C4-2B (cell line): Measurements from ENCODE around the gene SND1.

ENCODE experiments used
- H3K27ac ChIP-seq: fragments of 450-650 bp; 2 replicates; pipeline ENCODE4 v1.5.1; 2017
- ZFX ChIP-seq: fragments of 450-650 bp; IDR thresholded peaks from 2 replicates; pipeline ENCODE4 v1.6.1; 2017
- TF ChIP-seq, protein P1 (sequence below): fragments of 450-650 bp; conservative IDR thresholded peaks from 2 replicates; pipeline ENCODE4 v1.5.1; 2017; ENCODE audit warnings: mild to moderate bottlenecking

Gene SND1

DNA sequence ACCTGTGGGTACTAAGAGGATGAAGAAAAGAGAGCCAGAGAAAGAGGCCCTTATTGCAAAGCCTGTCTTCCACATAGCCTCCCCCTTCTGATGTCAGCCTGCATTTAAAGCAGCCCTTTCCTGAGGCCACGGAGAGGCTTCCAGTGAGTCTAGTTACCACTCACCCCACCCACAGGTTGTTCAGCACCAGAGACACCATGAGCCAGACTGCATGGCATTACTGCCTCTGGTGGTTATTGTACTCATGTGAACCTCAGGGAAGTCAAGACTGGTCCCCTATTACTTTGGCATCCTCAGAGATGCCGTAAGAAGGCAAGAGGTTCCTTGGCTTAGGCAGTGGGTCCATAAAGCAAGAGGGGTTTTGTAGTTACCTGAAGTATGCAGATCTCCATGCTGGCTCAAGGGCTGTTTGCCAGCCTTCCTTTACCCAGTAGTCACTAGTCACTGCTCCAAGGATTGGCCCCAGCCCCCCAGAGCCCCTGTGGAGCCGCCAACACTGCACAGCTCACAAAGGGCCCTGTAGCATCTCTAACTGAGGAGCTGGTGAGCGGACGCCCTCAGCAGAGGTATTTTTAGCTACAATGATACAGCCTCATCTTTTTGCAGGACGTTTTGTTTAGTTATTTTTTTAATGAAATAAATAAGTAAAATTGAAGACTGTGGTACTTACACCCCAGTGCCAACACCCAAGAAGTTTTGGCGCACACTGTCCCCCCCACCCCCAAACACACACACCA, 358.6 kb downstream of the SND1 start:
- H3K27ac ChIP-seq: no peak overlapping the region
- TF ChIP-seq, protein P1, sequence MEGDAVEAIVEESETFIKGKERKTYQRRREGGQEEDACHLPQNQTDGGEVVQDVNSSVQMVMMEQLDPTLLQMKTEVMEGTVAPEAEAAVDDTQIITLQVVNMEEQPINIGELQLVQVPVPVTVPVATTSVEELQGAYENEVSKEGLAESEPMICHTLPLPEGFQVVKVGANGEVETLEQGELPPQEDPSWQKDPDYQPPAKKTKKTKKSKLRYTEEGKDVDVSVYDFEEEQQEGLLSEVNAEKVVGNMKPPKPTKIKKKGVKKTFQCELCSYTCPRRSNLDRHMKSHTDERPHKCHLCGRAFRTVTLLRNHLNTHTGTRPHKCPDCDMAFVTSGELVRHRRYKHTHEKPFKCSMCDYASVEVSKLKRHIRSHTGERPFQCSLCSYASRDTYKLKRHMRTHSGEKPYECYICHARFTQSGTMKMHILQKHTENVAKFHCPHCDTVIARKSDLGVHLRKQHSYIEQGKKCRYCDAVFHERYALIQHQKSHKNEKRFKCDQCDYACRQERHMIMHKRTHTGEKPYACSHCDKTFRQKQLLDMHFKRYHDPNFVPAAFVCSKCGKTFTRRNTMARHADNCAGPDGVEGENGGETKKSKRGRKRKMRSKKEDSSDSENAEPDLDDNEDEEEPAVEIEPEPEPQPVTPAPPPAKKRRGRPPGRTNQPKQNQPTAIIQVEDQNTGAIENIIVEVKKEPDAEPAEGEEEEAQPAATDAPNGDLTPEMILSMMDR: no peak
- TF ChIP-seq ZFX: no peak

DNA sequence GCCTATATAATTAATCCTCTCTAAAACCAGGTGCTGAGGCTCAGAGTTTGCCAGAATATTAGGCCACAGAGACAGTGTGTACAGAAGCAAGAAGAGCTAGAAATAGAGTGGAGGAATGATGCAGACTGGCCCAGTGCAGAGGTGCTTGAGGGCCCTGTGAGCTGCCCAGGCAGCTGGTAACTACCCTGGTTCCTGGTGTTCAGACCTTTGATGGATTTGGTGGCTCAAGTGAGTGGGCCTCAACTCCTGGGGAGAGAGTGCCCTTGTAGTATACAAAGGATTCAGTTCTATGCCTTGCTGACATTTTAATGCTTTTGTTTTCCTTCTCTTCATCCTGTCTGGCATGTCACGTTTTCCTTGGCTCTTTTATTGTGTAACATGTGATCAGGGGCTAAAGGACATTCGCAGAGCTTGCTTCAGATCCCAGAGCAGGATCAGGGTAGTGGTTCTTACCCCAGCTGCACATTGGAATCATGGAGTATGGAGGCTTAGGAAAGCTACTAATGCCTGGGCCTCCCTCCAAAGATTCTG, 359.2 kb downstream of the SND1 start:
- TF ChIP-seq, protein P1: no peak
- no peak for TF ChIP-seq ZFX
- H3K27ac ChIP-seq: no peak overlapping the region

DNA sequence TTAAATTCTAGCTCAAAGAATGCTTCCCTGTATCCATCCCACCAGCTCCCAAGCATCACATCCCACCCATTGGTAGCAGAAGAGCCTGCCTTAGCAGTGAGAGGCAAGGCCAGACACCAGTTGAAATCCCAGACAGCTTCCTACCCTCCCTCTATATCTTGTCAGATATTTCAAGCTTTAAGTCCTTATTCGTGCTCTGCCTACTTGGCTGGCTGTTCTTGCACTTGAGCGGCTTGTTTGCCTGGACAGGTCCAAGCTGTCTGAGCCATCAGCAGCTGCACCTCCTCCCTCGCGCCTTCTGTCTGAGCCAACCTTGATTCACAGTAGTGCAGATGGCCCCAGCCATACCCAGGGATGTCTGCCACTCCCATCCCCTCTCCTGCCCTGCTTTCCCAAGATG, 362.8 kb downstream of the SND1 start:
- no peak overlapping the region for H3K27ac ChIP-seq
- TF ChIP-seq ZFX: no peak
- TF ChIP-seq, protein P1: no peak

DNA sequence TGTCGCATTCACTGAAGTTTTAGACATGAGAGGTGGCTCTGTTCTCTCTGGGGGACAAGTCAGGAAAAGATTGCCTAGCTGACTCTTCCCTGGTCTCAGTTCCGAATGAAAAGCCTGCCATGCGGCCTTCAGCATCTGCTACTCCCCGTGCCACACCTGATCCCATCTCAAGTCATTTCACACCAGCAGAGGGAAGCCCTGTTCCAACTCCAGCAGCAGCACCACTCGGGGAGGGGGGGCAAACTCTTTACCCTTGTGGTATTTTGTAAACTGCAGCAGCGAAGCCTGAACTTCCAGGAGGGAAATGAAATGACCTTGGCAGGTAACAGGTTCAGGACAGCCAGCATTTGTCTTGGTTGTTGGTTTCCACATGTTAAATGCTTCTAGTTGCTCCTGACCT, 365.5 kb downstream of the SND1 start:
- no peak overlapping the region for H3K27ac ChIP-seq
- TF ChIP-seq, protein P1: no peak
- no peak for TF ChIP-seq ZFX

DNA sequence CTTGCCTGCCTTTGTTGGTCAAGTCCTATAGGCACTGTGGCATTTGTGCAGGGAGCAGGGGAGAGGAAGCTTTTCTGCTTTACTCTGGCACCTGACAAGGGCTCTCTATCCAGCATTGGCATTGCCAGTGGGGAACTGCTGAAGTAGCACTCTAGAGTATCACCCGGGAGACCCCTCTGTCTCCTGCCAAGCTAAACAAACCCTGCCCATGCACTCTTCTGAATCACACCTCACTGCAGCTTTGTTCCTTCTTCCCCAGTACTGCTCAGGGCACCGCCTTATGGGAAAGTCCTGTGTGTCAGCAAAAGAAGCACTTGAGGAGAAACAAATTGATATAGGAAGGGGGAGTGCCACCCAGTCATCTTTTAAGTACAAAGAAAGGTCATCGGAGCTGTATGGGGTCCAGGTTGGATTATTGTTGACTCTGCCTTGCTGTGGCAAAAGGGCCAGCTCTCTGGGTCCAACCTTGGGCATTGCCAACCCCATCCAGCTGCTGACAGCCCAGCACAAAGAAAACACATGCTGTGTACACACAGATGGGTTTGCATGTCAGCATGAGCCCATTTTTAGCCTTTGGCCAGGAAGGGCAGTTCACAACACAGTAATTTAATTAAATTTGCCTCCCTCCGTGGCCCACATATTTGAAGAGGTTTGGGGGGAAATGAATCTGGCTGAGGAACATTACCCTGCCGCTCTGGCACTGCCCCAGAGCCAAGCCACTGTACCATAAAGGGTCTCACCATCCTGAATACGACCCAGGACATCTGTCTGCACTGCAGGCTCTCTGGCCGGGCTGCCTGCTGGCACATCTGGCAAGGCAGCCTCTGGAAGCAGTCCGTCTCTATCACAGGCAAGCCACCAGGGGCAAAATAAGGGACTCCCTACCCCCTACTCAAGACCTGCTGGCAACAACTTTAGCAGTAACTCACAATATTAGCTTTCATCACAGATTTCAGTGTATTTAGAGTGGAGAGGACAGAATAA, 366.2 kb downstream of the SND1 start:
- H3K27ac ChIP-seq: no peak overlapping the region
- TF ChIP-seq, protein P1: no peak

DNA sequence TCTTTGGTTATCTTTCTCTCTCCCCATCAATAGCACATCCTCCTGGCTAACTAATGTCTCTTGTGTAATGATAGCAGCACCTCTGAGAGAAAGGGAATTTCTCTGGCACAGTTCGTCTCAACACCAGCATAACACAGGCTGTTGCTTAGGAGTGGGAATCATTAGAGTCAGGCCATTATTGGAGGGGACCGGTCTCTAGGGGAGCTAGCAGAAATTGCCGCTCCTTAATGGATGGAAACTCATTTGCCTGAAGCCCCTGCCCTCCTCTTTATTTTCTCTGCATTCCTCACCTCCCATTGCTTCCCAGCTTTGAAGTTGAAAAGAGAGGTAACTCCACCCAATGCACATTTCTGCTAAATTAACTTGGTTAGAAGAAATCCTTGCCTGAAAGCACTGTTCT, 367.3 kb downstream of the SND1 start:
- TF ChIP-seq, protein P1: no peak
- no peak for TF ChIP-seq ZFX
- no peak overlapping the region for H3K27ac ChIP-seq

DNA sequence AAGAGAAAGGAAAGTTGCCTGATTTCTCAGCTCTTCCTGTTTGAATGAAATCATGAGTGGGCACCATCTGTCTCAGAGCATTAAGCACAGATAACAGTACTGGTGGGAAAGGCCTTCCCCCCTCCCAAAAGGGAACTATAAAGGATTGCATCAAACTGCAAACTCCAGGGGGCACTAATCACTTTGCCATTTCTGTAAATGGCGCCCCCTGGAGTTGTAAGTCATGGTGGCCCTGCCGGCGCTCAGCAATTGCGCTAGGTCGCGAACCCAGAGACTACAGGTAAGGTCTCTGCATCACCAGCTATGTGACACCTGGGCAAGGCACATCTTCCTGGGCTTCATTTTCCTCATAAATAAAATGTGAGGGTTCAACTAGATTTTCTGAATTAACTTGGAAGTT, 368.2 kb downstream of the SND1 start:
- no peak overlapping the region for H3K27ac ChIP-seq

More for the DNA sequence above, 368.2 kb downstream of the SND1 start:
- TF ChIP-seq, protein P1: no peak; the same call in 1 of the 2 replicates
- TF ChIP-seq ZFX: no peak
